Measurements from ENCODE around the gene FAM83B.

GRCh38 chr6:54860739-54861138, 14.2 kb downstream of the FAM83B start:
- no peak for TF ChIP-seq ZNF274 (IDR thresholded peaks at IDR 0.05; ENCODE audit: low read length)
- no peak for TF ChIP-seq ZNF274 (tag by site-specific recombination; IDR thresholded peaks at IDR 0.05; ENCODE audit: borderline replicate concordance)
- no peak for TF ChIP-seq ZFP3 (tag by site-specific recombination; IDR thresholded peaks at IDR 0.05; ENCODE audit: low read depth)
- no peak for TF ChIP-seq CTCF (tag by site-specific recombination; IDR thresholded peaks at IDR 0.05)

Data from HEK293 (cell line).